Naive thymus-derived CD4-positive, alpha-beta T cell (primary cell): ENCODE measurements around the gene ABCG4. TPM values are rescaled to one million over a fixed set of nuclear protein-coding genes. Genes with fewer than 3 reads are reported as not detected.

Source experiments
- ATAC-seq: fragments of 150-1000 bp; cut with Tn5 transposase; 2 replicates; pipeline ENCODE4 v1.10.0; 2021; ENCODE audit warnings: mild to moderate bottlenecking, moderate library complexity
- CTCF ChIA-PET: fragments of 350-600 bp; sonication (Branson Sonifier 250); formaldehyde crosslinking; loops from one replicate; lab custom pipeline; 2021; ENCODE audit warnings: antibody characterized with exemption; lab: Charles Lee
- POLR2A ChIA-PET: fragments of 350-600 bp; sonication (Branson Sonifier 250); formaldehyde crosslinking; loops from one replicate; lab custom pipeline; 2021; ENCODE audit warnings: antibody characterized with exemption, inconsistent platforms; lab: Charles Lee
- DNase-seq, 9 donors: peaks; one replicate each; pipeline versions ENCODE4 v3.0.0 to v3.0.0-alpha.2; 2020 to 2022; ENCODE audit warnings: mixed read lengths in 1 of 9
- H3K27ac ChIP-seq: one replicate; pipeline ENCODE4 v1.7.0; 2013; ENCODE audit warnings: mild to moderate bottlenecking, low read depth, low read length, moderate library complexity
- H3K27me3 ChIP-seq, 2 donors: one replicate each; pipeline ENCODE4 v1.7.0; 2013; ENCODE audit warnings: low read length in 2 of 2, mild to moderate bottlenecking in 2 of 2, moderate library complexity in 2 of 2; ENCODE audit not compliant: control insufficient read depth in 2 of 2, insufficient read depth in 2 of 2
- H3K36me3 ChIP-seq, 3 experiments: 1 replicate in 2 of 3; 2 replicates in 1 of 3; pipeline ENCODE4 v1.7.0; 2013; ENCODE audit warnings: low read length in 3 of 3, mild to moderate bottlenecking in 3 of 3, moderate library complexity in 1 of 3; ENCODE audit not compliant: insufficient read depth in 3 of 3, control insufficient read depth in 2 of 3
- H3K4me1 ChIP-seq, 2 donors: one replicate each; pipeline ENCODE4 v1.7.0; 2013; ENCODE audit warnings: low read length in 2 of 2, mild to moderate bottlenecking in 2 of 2, moderate library complexity in 1 of 2; ENCODE audit not compliant: control insufficient read depth in 2 of 2, insufficient read depth in 2 of 2
- H3K4me3 ChIP-seq: 2 replicates; pipeline ENCODE4 v1.7.0; 2013; ENCODE audit warnings: mild to moderate bottlenecking, low read length
- H3K9me3 ChIP-seq, 3 experiments: 1 replicate in 2 of 3; 2 replicates in 1 of 3; pipeline ENCODE4 v1.7.0; 2013; ENCODE audit warnings: low read length in 3 of 3; ENCODE audit not compliant: control insufficient read depth in 2 of 3
- H3K27ac Mint-ChIP-seq, 9 donors: one replicate each; pipeline ENCODE4 v1.8.0; 2020 to 2022; ENCODE audit warnings: mixed read lengths in 9 of 9, mild to moderate bottlenecking in 8 of 9, moderate library complexity in 5 of 9, inconsistent platforms in 2 of 9
- H3K27me3 Mint-ChIP-seq, 5 donors: one replicate each; pipeline ENCODE4 v1.8.0; 2021 to 2022; ENCODE audit warnings: mixed read lengths in 5 of 5, mild to moderate bottlenecking in 1 of 5
- H3K36me3 Mint-ChIP-seq, 5 donors: one replicate each; pipeline ENCODE4 v1.8.0; 2020 to 2022; ENCODE audit warnings: mixed read lengths in 5 of 5, mild to moderate bottlenecking in 3 of 5, inconsistent platforms in 1 of 5
- H3K4me1 Mint-ChIP-seq, 7 donors: one replicate each; pipeline ENCODE4 v1.8.0; 2020 to 2022; ENCODE audit warnings: mixed read lengths in 7 of 7, mild to moderate bottlenecking in 3 of 7, inconsistent platforms in 1 of 7
- H3K4me3 Mint-ChIP-seq, 10 donors: one replicate each; pipeline ENCODE4 v1.8.0; 2020 to 2022; ENCODE audit warnings: mild to moderate bottlenecking in 10 of 10, mixed read lengths in 10 of 10, moderate library complexity in 6 of 10, inconsistent platforms in 2 of 10
- H3K9me3 Mint-ChIP-seq, 11 donors: one replicate each; pipeline ENCODE4 v1.8.0; 2020 to 2022; ENCODE audit warnings: mixed read lengths in 11 of 11, mild to moderate bottlenecking in 4 of 11, inconsistent platforms in 1 of 11, moderate library complexity in 1 of 11
- intact Hi-C, 2 donors: fragments of 100-400 bp; cut with micrococcal nuclease; formaldehyde crosslinking; loops; one replicate each; pipeline ENCODE4 v1.15.1; 2023
- polyA plus RNA-seq, 2 donors: library from polyadenylated mRNA; unstranded; fragments of 300-500 nt; fragmentation: Illumina TruSeq; gene quantifications; one replicate each; pipeline ENCODE4 v1.2.3, GENCODE V29; 2021
- total RNA-seq, 6 experiments: library from RNA in 5 of 6; stranded (reverse) in 5 of 6; gene quantifications; 1 replicate in 5 of 6; 2 replicates in 1 of 6; pipeline ENCODE4 v1.2.3 and lab custom pipeline; 2021 to 2026

ABCG4 gene
- total and polyA plus RNA-seq, 7 experiments from 2014 or later: 0.13 TPM; not detected in 6

- ChIA-PET POLR2A (no interaction called here), CTCF (no interaction called here)
- Mint-ChIP-seq H3K27ac (no peak overlapping the region), H3K4me1 (peaks cover 0 to 11% (median 5%) of the 10 kb centered on the region in 7 donors), H3K9me3 (no peaks in the 10 kb centered on the region), H3K4me3 (no peak overlapping the region), H3K36me3 (no peaks in the 10 kb centered on the region), H3K27me3 (peaks cover 0 to 26% (median 5%) of the 10 kb centered on the region in 5 donors)
- H3K36me3 ChIP-seq: no peaks in the 10 kb centered on the region
- no peak overlapping the region for H3K27ac ChIP-seq
- no peaks in the 10 kb centered on the region for H3K4me1 ChIP-seq
- intact Hi-C loops: no loop called here
- DNase-seq (no peak), ATAC-seq (no peak)
- H3K4me3 ChIP-seq: no peak overlapping the region
- no peaks in the 10 kb centered on the region for H3K9me3 ChIP-seq
- no peaks in the 10 kb centered on the region for H3K27me3 ChIP-seq
Observed at GRCh38 chr11:119156496-119156895, 7.6 kb downstream of the ABCG4 start.

- Histone ChIP-seq H3K4me1 (no peaks in the 10 kb centered on the region), H3K9me3 (no peaks in the 10 kb centered on the region), H3K27me3 (no peaks in the 10 kb centered on the region), H3K4me3 (no peak overlapping the region), H3K27ac (no peak overlapping the region), H3K36me3 (no peaks in the 10 kb centered on the region)
- intact Hi-C loops: no loop called here
- CTCF ChIA-PET: no interaction called here
- Mint-ChIP-seq H3K9me3 (no peaks in the 10 kb centered on the region), H3K4me1 (peaks cover 0 to 8% (median 2%) of the 10 kb centered on the region in 7 donors), H3K36me3 (no peaks in the 10 kb centered on the region), H3K4me3 (no peak overlapping the region), H3K27ac (no peak overlapping the region), H3K27me3 (peaks cover 0 to 24% (median 5%) of the 10 kb centered on the region in 5 donors)
- no peak for ATAC-seq
- POLR2A ChIA-PET: no interaction called here
- no peak for DNase-seq
Observed at GRCh38 chr11:119157063-119157462, 8.2 kb downstream of the ABCG4 start.

- Histone ChIP-seq H3K4me1 (no peaks in the 10 kb centered on the region), H3K4me3 (no peak overlapping the region), H3K27me3 (no peaks in the 10 kb centered on the region), H3K36me3 (no peaks in the 10 kb centered on the region), H3K27ac (no peak overlapping the region), H3K9me3 (no peaks in the 10 kb centered on the region)
- ATAC-seq (no peak), DNase-seq (no peak)
- peaks cover 0 to 8% (median 2%) of the 10 kb centered on the region in 7 donors for H3K4me1 Mint-ChIP-seq
- H3K36me3 Mint-ChIP-seq: no peaks in the 10 kb centered on the region
- intact Hi-C loops: no loop called here
- H3K9me3 Mint-ChIP-seq: no peaks in the 10 kb centered on the region
- no peak overlapping the region for H3K4me3 Mint-ChIP-seq
- ChIA-PET POLR2A (interaction anchor here (0.7 kb wide), 1 partner anchor 11 kb away, joined by 3 read pairs; no protein-coding TSS in a partner anchor), CTCF (no interaction called here)
- H3K27ac Mint-ChIP-seq: no peak overlapping the region
- peaks cover 0 to 14% (median 5%) of the 10 kb centered on the region in 5 donors for H3K27me3 Mint-ChIP-seq
Observed at GRCh38 chr11:119158467-119158866, 9.6 kb downstream of the ABCG4 start.

DNA sequence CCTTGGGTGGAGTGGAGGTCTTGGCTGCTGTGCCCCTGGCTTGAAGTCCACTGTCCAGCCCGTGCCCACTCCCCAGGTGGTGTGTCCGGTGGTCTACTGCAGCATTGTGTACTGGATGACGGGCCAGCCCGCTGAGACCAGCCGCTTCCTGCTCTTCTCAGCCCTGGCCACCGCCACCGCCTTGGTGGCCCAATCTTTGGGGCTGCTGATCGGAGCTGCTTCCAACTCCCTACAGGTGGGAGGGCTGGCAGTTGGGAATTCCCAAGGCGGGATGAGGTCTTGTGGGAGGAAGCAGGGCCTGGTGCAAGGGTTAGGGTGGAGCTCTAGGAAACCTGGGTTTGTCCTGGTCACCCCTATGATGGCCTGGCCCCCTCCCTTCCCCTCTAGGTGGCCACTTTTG, 11.3 kb downstream of the ABCG4 start:
- ChIA-PET CTCF (interaction anchor here (1.2 kb wide), 1 partner anchor 9 kb away, joined by 5 read pairs; the partner anchor contains the start of gene NLRX1), POLR2A (interaction anchor here (1.2 kb wide), 1 partner anchor 10 kb away, joined by 3 read pairs; no protein-coding TSS in a partner anchor)
- Histone ChIP-seq H3K27me3 (no peaks in the 10 kb centered on the region), H3K9me3 (no peaks in the 10 kb centered on the region), H3K27ac (no peak overlapping the region), H3K4me3 (no peak overlapping the region), H3K4me1 (no peaks in the 10 kb centered on the region), H3K36me3 (no peaks in the 10 kb centered on the region)
- no peak for DNase-seq
- no peak overlapping the region for H3K27ac Mint-ChIP-seq
- no peaks in the 10 kb centered on the region for H3K9me3 Mint-ChIP-seq
- H3K4me1 Mint-ChIP-seq: peaks cover 0 to 8% (median 2%) of the 10 kb centered on the region in 7 donors
- H3K27me3 Mint-ChIP-seq: peaks cover 0 to 8% (median 5%) of the 10 kb centered on the region in 5 donors
- H3K4me3 Mint-ChIP-seq: no peak overlapping the region
- ATAC-seq: no peak
- intact Hi-C loops: no loop called here
- no peaks in the 10 kb centered on the region for H3K36me3 Mint-ChIP-seq

DNA sequence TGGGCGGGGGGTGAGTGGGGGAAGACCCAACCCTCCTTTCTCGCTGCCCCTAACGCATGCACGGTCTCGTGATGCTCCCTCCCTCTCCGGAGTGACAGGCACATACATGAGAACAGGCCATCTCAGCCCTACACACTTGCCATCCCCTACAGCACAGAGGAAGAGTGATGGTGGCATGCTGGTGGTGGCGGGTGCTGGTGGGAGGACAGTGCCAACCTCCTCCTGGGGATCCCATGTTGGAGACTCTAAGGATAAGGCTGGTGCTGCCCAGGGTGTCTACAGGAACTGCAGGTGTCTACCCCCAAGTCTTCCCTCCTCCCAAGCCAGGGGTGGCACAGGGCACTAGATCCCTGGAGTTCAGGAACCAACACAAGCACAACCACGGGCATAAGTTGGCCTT, 13.0 kb downstream of the ABCG4 start:
- Mint-ChIP-seq H3K27ac (no peak overlapping the region), H3K4me1 (no peaks in the 10 kb centered on the region), H3K4me3 (no peak overlapping the region), H3K9me3 (no peaks in the 10 kb centered on the region), H3K27me3 (peaks cover 0 to 4% (median 0%) of the 10 kb centered on the region in 5 donors), H3K36me3 (no peaks in the 10 kb centered on the region)
- CTCF ChIA-PET: no interaction called here
- H3K36me3 ChIP-seq: no peaks in the 10 kb centered on the region
- POLR2A ChIA-PET: no interaction called here
- no peak overlapping the region for H3K27ac ChIP-seq
- H3K9me3 ChIP-seq: no peaks in the 10 kb centered on the region
- H3K4me3 ChIP-seq: no peak overlapping the region
- no peaks in the 10 kb centered on the region for H3K4me1 ChIP-seq
- DNase-seq (no peak), ATAC-seq (no peak)
- intact Hi-C loops: no loop called here
- no peaks in the 10 kb centered on the region for H3K27me3 ChIP-seq

GRCh38 chr11:119166368-119167076, 17.7 kb downstream of the ABCG4 start:
- H3K4me1 ChIP-seq: peaks cover 0 to 4% of the 10 kb centered on the region in 2 donors
- DNase-seq (no peak), ATAC-seq (no peak)
- Mint-ChIP-seq H3K4me3 (no peak overlapping the region), H3K27me3 (peaks cover 0 to 4% (median 0%) of the 10 kb centered on the region in 5 donors), H3K9me3 (no peaks in the 10 kb centered on the region), H3K27ac (no peak overlapping the region), H3K36me3 (no peaks in the 10 kb centered on the region), H3K4me1 (peaks cover 4 to 20% (median 11%) of the 10 kb centered on the region in 7 donors)
- ChIA-PET CTCF (interaction anchor here (0.7 to 1.5 kb wide), 5 partner anchors 30 to 159 kb away, joined by 3 to 6 read pairs (median 4); no protein-coding TSS in a partner anchor), POLR2A (interaction anchor here (0.6 to 0.7 kb wide), 2 partner anchors 46 to 151 kb away, joined by 4 read pairs; no protein-coding TSS in a partner anchor)
- H3K9me3 ChIP-seq: no peaks in the 10 kb centered on the region
- H3K4me3 ChIP-seq: no peak overlapping the region
- intact Hi-C loops: loop anchor here in 1 of 2 donors (5.0 kb wide), 2 partner anchors 59 to 149 kb away; partner anchors contain the start of genes C2CD2L, RPS25 and TRAPPC4
- no peaks in the 10 kb centered on the region for H3K27me3 ChIP-seq
- H3K36me3 ChIP-seq: peaks cover 0 to 5% (median 0%) of the 10 kb centered on the region in 3 experiments
- no peak overlapping the region for H3K27ac ChIP-seq
